IPS DF 4.7 (cell line): Measurements from ENCODE around the gene BUB1.
"Not testable (repeated sequence)": the region's sequence is repeated elsewhere in the genome, so short reads cannot be mapped to it uniquely, and the experiment has no call there.

Experiments
- DNase-seq: peaks from one replicate; pipeline ENCODE4 v3.0.0-alpha.2; 2013; ENCODE audit warnings: low spot score; ENCODE audit errors: extremely low read depth

The BUB1 gene

GRCh38 chr2:110659248-110659647 is 18.6 kb downstream of the BUB1 start:
- no peak for DNase-seq

DNA sequence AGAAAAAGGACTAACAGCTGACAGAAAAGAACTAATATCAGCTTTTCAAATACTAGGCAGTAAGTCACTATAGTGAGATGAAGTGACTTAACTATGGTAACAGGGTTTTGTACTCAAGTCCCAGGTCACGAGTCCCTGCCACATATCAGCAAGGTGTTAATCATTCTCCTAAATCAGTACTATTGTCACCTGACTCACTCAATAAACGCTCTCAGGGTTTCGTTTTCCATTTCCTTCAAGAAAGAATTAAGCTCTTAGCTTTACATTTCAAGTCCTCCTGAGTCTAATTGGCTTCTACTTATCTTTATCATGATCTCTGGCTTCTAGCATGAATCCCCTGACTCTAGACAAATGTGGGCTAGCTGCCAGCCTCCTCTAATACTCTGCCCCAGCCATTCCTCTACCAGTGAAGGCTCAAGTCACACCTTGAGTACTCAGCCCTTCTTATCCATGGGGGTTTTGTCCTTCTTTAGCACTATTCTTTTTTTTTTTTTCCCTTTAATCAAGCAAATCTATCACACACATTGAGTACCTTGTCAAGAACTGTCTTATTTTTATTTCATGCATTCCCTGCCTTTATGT is 20.0 kb downstream of the BUB1 start:
- DNase-seq: no peak

DNA sequence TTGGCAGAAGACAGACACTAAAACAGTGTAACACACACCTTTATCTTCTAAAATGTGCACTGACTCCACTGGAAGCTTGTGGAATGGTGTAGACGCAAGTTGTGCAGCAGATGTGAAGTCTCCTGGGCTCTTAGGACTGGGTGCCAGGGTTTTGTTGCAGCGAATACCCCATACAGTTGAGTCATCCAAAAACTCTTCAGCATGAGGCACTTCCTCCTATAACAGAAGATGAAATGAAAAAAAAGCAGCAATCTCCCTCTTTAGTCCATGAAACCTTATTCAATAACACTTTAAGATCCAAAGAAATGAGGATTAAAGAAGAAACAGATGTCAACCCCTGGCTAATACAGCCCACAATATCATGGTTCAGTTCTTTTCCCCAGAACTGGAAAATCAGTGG is 22.2 kb downstream of the BUB1 start:
- DNase-seq: no peak

DNA sequence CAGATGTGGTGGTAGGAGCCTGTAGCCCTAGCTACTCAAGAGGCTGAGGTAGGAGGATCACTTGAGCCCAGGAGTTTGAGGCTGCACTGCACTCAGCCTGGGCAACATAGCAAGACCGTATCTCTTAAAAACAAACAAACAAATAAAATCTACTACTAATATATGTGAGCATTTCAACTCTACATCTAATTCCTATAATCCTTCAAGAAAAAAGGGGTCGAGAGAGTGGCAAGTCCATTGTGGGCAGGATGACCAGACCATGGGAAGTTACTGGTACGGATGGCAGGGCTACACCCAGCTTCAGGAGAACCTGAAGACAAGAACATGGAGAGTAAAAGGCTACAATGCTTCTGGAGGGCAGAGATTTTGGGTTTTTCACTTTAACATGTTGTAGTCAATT is 24.0 kb downstream of the BUB1 start:
- no peak for DNase-seq

GRCh38 chr2:110650346-110650745 is 27.5 kb downstream of the BUB1 start:
- DNase-seq: no peak

DNA sequence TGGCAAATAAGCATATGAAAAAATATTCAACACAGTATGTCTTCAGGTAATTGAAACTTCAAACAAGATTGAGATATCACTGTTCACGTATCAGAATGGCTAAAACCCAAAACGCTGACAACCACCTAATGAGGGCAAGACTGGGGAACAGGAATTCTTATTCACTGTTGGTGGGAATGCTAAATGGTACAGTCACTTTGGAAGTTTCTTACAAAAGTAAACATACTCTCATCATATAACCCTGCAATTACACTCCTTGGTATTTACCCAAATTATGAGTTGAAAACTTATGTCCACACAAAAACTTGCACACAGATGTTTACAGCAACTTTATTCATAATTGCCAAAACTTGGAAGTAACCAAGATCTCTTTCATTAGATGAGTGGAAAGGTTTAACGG is 30.1 kb downstream of the BUB1 start:
- no peak for DNase-seq

DNA sequence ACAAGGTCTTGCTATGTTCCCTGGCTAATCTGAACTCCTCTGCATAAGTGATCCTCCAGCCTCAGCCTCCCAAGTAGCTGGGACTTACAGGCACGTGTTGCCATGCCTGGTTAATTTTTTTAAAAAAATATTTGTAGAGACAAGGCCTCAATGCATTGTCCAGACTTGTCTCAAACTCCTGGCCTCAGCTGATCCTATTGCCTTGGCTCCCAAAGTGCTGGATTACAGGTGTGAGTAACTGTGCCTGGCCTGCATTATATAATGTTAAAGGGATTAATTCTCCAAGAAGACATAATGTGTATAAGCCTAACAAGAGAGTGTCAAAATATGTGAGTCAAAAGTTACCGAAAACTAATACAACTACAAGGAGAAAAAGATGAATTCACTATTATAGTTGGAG is 32.2 kb downstream of the BUB1 start:
- DNase-seq: no peak

GRCh38 chr2:110644357-110644756 is 33.5 kb downstream of the BUB1 start:
- no peak for DNase-seq

GRCh38 chr2:110642360-110642759 is 35.5 kb downstream of the BUB1 start:
- no peak for DNase-seq

- DNase-seq: no peak
These were observed 37.9 kb downstream of the BUB1 start for GRCh38 chr2:110639972-110640371.

- no peak for DNase-seq
These were observed 38.7 kb downstream of the BUB1 start for GRCh38 chr2:110638952-110639695.

DNA sequence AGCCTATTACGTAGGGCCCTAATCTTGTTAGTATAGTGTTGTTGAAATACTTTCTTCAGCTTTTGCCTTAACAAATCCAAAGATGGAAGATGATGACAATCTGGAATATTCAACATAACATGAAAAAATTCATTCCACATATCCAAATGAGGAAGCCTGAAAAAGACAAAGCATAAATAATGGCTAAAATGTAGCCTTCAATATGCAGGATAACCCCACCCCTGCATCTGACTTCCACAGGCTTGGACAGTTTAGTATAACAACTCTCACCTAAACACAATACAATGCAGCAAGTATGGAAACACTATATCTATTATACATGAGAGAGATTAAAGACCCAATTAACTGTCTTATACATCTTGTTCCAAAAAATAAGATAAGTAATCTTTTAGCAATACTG is 39.9 kb downstream of the BUB1 start:
- DNase-seq: no peak

- no peak for DNase-seq
These were observed 40.8 kb downstream of the BUB1 start for GRCh38 chr2:110637093-110637492.

DNA sequence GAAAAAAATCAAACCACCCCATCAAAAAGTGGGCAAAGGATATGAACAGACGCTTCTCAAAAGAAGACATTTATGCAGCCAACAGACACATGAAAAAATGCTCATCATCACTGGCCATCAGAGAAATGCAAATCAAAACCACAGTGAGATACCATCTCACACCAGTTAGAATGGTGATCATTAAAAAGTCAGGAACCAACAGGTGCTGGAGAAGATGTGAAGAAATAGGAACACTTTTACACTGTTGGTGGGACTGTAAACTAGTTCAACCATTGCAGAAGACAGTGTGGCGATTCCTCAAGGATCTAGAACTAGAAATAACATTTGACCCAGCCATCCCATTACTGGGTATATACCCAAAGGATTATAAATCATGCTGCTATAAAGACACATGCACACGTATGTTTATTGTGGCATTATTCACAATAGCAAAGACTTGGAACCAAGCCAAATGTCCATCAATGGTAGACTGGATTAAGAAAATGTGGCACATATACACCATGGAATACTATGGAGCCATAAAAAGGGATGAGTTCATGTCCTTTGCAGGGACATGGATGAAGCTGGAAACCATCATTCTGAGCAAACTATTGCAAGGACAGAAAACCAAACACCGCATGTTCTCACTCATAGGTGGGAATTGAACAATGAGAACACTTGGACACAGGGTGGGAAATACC is 41.8 kb downstream of the BUB1 start:
- DNase-seq: not testable (repeated sequence)

DNA sequence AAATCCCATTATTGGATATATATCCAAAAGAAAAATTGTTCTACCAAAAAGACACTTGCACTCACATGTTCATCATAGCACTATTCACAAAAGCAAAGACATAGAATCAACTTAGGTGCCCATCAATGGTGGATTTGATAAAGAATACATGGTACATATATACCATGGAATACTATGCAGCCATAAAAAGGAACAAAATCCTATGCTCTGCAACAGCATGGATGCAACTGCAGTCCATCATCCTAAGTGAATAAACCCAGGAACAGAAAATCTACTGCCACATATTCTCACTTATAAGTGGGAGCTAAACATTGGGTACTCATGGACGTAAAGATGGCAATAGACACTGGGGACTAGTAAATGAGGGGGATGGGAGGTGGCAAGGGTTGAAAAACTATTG is 50.5 kb downstream of the BUB1 start:
- not testable (repeated sequence) for DNase-seq

- not testable (repeated sequence) for DNase-seq
These were observed 58.4 kb downstream of the BUB1 start for GRCh38 chr2:110619326-110619939.

DNA sequence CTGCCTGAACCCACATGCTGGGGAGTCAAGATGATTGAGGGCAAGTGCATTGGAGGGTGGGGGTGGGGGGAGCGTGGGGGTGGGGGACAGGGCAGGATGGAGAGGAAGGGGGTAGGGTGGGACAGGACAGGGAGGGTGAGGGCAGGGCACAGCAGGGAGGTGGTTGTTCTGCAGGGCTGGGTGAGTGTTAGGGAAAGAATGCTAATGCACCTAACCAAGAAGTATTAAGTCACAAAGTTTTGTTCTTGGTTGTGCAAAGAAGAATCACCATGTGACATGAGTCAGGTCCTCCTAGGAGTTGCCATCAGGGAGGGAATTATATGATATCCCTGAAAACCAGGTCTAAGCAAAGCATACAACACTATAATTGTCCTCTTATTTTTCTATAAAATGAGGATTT is 63.9 kb downstream of the BUB1 start:
- DNase-seq: not testable (repeated sequence)

- not testable (repeated sequence) for DNase-seq
These were observed 67.1 kb downstream of the BUB1 start for GRCh38 chr2:110610613-110611250.

- not testable (repeated sequence) for DNase-seq
These were observed 67.8 kb downstream of the BUB1 start for GRCh38 chr2:110609843-110610612.

DNA sequence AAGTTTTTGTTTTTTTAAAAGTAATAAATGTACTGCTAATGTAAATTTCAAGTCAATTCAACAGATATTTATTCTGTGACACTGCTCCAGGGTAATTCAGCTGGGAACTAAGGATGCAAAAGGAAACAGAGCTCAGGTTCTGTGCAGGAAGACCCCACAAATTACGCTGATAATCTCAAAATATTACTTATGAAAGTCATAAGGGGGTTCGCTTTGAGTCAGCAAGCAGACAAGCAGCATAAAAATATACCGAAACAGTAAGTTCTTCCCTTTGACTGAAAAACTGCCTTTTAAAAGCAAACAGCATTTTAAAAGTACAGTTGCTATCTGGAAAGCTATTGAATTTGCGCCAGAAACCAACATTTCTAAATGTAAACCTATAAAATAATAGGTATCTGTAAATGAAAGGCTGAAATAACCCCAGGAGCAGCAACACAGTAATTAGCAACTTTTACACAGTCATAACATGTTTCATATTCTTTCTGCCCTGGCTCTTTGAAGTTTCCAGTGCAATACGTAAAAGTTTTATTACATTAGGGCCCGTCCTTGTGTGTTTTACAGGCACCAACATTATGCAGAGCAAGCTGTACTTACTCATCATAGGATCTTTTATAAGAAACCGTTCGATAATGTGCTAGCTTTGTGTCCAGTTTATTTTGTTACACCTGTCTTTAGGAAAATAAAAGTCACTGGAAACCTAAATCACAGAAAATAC is 68.9 kb downstream of the BUB1 start:
- DNase-seq: not testable (repeated sequence)
